Body of pancreas (tissue), 4 donors: ENCODE results near the gene LTBP3. TPM values are rescaled to one million over a fixed set of nuclear protein-coding genes. Genes with fewer than 3 reads are reported as not detected.

Experiments
- ATAC-seq: fragments of 150-250 bp; one replicate; pipeline ENCODE4 v1.9.1; 2016
- DNase-seq, 4 donors: peaks; one replicate each; pipeline ENCODE4 v3.0.0-alpha.2; 2019
- H3K27ac ChIP-seq, 4 donors: fragments of 200-600 bp; sonication (generic); 1 replicate in 3 of 4; 2 replicates in 1 of 4; pipeline versions ENCODE4 v1.5.1 to v1.6.1; 2016 to 2019; ENCODE audit warnings: mild to moderate bottlenecking in 1 of 4, mixed read lengths in 1 of 4, moderate library complexity in 1 of 4
- H3K27me3 ChIP-seq, 2 donors: fragments of 200-600 bp; sonication (generic); one replicate each; pipeline ENCODE4 v1.6.0; 2016; ENCODE audit warnings: mild to moderate bottlenecking in 1 of 2
- H3K36me3 ChIP-seq, 2 donors: fragments of 200-600 bp; sonication (generic); replicated peaks in 1 of 2; 2 replicates each; pipeline ENCODE4 v1.5.1; 2016; ENCODE audit warnings: low read depth in 2 of 2; ENCODE audit not compliant: insufficient read depth in 1 of 2
- H3K4me1 ChIP-seq: fragments of 200-600 bp; sonication (generic); one replicate; pipeline ENCODE4 v1.6.0; 2016
- H3K4me3 ChIP-seq, 2 donors: fragments of 200-600 bp; sonication (generic); 1 replicate in 1 of 2; 2 replicates in 1 of 2; pipeline ENCODE4 v1.5.1; 2016 to 2019
- H3K9me3 ChIP-seq, 3 donors: fragments of 200-600 bp; sonication (generic); 1 replicate in 2 of 3; 2 replicates in 1 of 3; pipeline ENCODE4 v1.5.1; 2016
- CTCF ChIP-seq, 7 experiments: fragments of 450-650 bp in 4 of 7; fragments of 200-600 bp in 3 of 7; sonication (generic) in 3 of 7; IDR thresholded peaks; one replicate each; pipeline ENCODE4 v1.5.1; 2016 to 2019; ENCODE audit warnings: antibody characterized with exemption in 7 of 7
- POLR2A ChIP-seq, 3 donors: fragments of 450-650 bp; IDR thresholded peaks; one replicate each; pipeline ENCODE4 v1.6.1; 2016; ENCODE audit warnings: antibody characterized with exemption in 3 of 3, mild to moderate bottlenecking in 2 of 3
- WGBS, 2 donors: methylation state at CpG; one replicate each; pipeline ENCODE4 v1.1.5; 2017; 5-methylcytosine and 5-hydroxymethylcytosine counted together
- intact Hi-C: fragments of 100-400 bp; cut with DNase I; formaldehyde crosslinking; loops from one replicate; pipeline ENCODE4 v1.15.1; 2023
- total RNA-seq, 2 donors: library from RNA; depleted of rRNA; stranded (reverse); fragments of >200 nt; gene quantifications; one replicate each; pipeline ENCODE4 v1.1.0, GENCODE V29; 2016

Gene LTBP3
- total RNA-seq, 2 donors from 2014 or later: 131 to 330 TPM

- 27 to 40% methylated on average over 22 to 102 of the region's 106 CpGs for WGBS, 2 donors
- Histone ChIP-seq H3K27ac (peak overlapping the region in 3 of 4 donors; percentile 20 to 62 (median 58)), H3K36me3 (no peaks in the 10 kb centered on the region), H3K4me1 (peaks cover 17% of the 10 kb centered on the region), H3K27me3 (no peaks in the 10 kb centered on the region), H3K9me3 (no peaks in the 10 kb centered on the region), H3K4me3 (no peak overlapping the region)
- DNase-seq: peak; percentile 41 to 71 (median 48)
- TF ChIP-seq POLR2A (IDR thresholded peaks at IDR 0.05) (peak; percentile 12 to 34 (median 18)), CTCF (IDR thresholded peaks at IDR 0.05) (peak in 3 of 7 experiments; percentile 28 to 70 (median 47))
- intact Hi-C loops: no loop called here
- ATAC-seq: peak; percentile 71
These were observed 34.0 kb upstream of the LTBP3 start for GRCh38 chr11:65591939-65592857.

DNA sequence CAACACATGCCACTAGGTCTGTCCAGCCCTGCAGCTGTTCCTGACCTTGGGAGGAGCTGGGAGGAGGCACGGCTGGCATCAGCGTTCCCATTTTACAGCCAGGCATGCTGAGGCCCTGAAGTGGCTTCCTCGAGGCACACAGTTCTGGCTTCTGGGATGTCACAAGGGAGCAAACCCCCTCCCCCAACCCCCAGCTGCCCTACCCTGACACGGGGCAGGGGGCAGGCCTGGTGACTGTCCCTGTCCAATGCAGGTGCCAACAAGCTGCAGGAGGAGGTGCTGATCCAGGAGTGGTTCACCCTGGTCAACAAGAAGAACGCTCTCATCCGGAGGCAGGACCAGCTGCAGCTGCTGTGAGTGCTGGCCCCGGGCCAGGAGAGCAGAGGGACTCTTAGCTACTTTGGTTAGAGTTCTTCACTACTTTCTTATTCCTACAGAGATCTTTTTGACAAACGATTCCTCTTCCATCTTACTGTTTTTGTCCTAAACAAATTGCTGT, 32.1 kb upstream of the LTBP3 start:
- no peaks in the 10 kb centered on the region for H3K27me3 ChIP-seq
- H3K27ac ChIP-seq: no peak overlapping the region
- TF ChIP-seq CTCF (IDR thresholded peaks at IDR 0.05): no peak
- no peak for TF ChIP-seq POLR2A (IDR thresholded peaks at IDR 0.05)
- H3K9me3 ChIP-seq: no peaks in the 10 kb centered on the region
- H3K4me3 ChIP-seq: no peak overlapping the region
- peak in 2 of 4 donors; percentile 40 to 49 for DNase-seq
- H3K36me3 ChIP-seq: no peaks in the 10 kb centered on the region
- intact Hi-C loops: no loop called here
- WGBS, 2 donors: 53% methylated on average over 6 to 8 of the region's 8 CpGs
- peaks cover 17% of the 10 kb centered on the region for H3K4me1 ChIP-seq
- ATAC-seq: no peak

DNA sequence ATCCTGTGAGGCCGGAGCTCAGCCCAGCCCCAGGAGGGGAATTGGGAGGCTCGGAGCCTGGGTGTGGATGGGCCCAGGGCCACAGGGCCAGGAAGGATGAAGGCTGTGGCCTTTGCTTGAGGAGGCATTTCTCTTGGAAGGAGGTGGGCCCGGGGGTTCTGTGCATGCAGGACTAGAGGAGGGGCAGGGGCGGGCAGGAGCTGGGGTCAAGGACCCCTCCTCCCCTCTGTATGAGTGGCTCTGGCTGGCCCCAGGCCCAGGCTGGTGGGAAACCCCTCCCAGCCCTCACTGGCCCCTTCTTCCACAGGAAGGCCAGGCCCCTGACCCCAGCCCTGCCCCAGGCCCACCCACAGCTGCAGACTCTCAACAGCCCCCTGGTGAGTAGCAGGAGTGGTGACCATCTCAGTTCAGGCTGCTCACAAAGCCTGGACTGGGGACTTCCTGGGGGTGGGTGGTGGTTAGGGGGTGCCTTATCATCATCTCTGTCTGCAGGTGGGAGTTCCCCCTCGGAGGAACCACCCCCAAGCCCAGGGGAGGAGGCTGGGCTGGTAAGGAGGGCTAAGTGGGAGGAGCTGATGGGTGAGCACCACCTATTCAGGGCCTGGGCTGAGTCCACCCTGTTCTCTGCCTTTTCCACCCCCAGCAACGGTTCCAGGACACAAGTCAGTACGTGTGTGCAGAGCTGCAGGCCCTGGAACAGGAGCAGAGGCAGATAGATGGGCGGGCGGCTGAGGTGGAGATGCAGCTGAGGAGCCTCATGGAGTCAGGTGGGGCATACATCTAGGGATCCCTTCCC, 31.5 kb upstream of the LTBP3 start:
- Histone ChIP-seq H3K27ac (no peak overlapping the region), H3K4me3 (no peak overlapping the region), H3K4me1 (peaks cover 17% of the 10 kb centered on the region), H3K36me3 (no peaks in the 10 kb centered on the region), H3K9me3 (no peaks in the 10 kb centered on the region), H3K27me3 (no peaks in the 10 kb centered on the region)
- peak in 1 of 4 donors; percentile 9 for DNase-seq
- no peak for ATAC-seq
- 75 to 78% methylated on average over 8 to 9 of the region's 9 CpGs for WGBS, 2 donors
- no peak for TF ChIP-seq POLR2A (IDR thresholded peaks at IDR 0.05)
- no peak for TF ChIP-seq CTCF (IDR thresholded peaks at IDR 0.05)
- intact Hi-C loops: no loop called here

DNA sequence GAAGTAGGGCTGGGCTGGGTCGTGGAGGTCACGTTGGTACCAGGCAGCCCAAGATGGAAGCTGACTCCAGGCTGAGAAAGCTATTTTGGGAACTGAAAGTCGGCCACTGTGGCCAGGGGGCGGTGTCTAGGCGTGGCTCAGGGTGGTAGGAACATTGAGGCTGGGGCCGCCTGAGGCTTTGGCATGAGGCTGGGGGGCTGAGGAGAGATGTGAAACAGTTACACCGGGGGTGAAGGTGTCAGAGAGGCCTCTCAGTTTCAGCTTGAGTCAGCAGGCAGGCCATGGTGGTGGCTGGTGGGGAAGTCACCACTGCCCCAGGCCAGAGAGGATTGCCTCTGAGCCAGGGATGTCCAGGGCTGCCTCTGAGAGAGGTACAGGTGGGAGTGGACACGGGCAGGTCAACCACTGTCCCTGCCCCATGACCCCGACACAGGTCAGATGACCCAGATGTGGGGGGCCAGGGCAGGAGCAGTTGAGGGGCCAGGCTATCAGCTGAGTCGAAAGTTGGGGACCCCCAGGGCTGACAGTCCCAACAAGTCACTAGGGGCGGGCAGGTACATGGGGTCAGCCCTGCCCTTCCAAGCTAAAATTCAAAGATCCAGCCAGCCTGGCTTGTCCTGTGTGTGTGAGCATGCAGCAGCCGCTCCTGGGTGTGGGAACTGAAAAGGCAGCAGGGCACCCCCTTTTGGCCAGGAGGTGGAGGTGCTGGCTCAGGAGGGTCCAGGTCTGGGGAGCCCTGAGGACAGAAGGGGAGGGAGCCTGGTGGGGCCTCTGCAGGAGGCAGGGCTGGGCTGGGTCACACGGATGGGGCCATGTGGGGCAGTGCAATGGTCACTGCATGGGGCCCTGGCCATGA, 30.3 kb upstream of the LTBP3 start:
- H3K27me3 ChIP-seq: no peaks in the 10 kb centered on the region
- H3K4me3 ChIP-seq: no peak overlapping the region
- 42 to 50% methylated on average over 11 to 12 of the region's 13 CpGs for WGBS, 2 donors
- no peaks in the 10 kb centered on the region for H3K36me3 ChIP-seq
- DNase-seq: peak; percentile 72 to 80 (median 76)
- ATAC-seq: peak; percentile 65
- H3K9me3 ChIP-seq: no peaks in the 10 kb centered on the region
- H3K4me1 ChIP-seq: peaks cover 14% of the 10 kb centered on the region
- TF ChIP-seq POLR2A (IDR thresholded peaks at IDR 0.05): no peak
- peak; percentile 43 to 70 (median 63) for TF ChIP-seq CTCF (IDR thresholded peaks at IDR 0.05)
- intact Hi-C loops: no loop called here
- peak overlapping the region in 1 of 4 donors; percentile 58 for H3K27ac ChIP-seq
